Common myeloid progenitor, CD34-positive (primary cell): ENCODE measurements around the gene ZNF516.

Experiments
- CTCF ChIA-PET: fragments of 350-600 bp; sonication (Branson Sonifier 250); formaldehyde crosslinking; loops from one replicate; lab custom pipeline; 2021; ENCODE audit warnings: antibody characterized with exemption; lab: Charles Lee
- POLR2A ChIA-PET: fragments of 350-600 bp; sonication (Branson Sonifier 250); formaldehyde crosslinking; loops from one replicate; lab custom pipeline; 2021; ENCODE audit warnings: antibody characterized with exemption; lab: Charles Lee
- DNase-seq, 3 donors: peaks; one replicate each; pipeline versions ENCODE4 v3.0.0 to v3.0.0-alpha.2; 2013
- H3K27ac ChIP-seq, 2 experiments: 1 replicate in 1 of 2; 2 replicates in 1 of 2; pipeline ENCODE4 v1.7.0; 2013; ENCODE audit warnings: inconsistent platforms in 2 of 2, low read length in 2 of 2, mild to moderate bottlenecking in 2 of 2, low read depth in 1 of 2, moderate library complexity in 1 of 2; ENCODE audit not compliant: severe bottlenecking in 2 of 2, insufficient read depth in 1 of 2, poor library complexity in 1 of 2
- H3K27me3 ChIP-seq, 5 experiments: replicated peaks in 2 of 5; 1 replicate in 3 of 5; 2 replicates in 2 of 5; pipeline versions ENCODE4 v1.6.1 to v1.7.0; 2013; ENCODE audit warnings: low read length in 4 of 5, mild to moderate bottlenecking in 2 of 5, moderate library complexity in 2 of 5, inconsistent platforms in 1 of 5; ENCODE audit not compliant: insufficient read depth in 5 of 5, control insufficient read depth in 4 of 5
- H3K36me3 ChIP-seq, 4 experiments: 1 replicate in 2 of 4; 2 replicates in 2 of 4; pipeline versions ENCODE4 v1.6.1 to v1.7.0; 2013; ENCODE audit warnings: low read length in 3 of 4, control low read depth in 1 of 4, mild to moderate bottlenecking in 1 of 4; ENCODE audit not compliant: control insufficient read depth in 4 of 4, insufficient read depth in 4 of 4
- H3K4me1 ChIP-seq, 4 experiments: 1 replicate in 3 of 4; 2 replicates in 1 of 4; pipeline versions ENCODE4 v1.6.1 to v1.7.1; 2013; ENCODE audit warnings: low read length in 3 of 4, mild to moderate bottlenecking in 3 of 4, control low read depth in 1 of 4, inconsistent platforms in 1 of 4, moderate library complexity in 1 of 4; ENCODE audit not compliant: control insufficient read depth in 4 of 4, insufficient read depth in 4 of 4; ENCODE audit errors: control extremely low read depth in 1 of 4
- H3K4me3 ChIP-seq, 7 experiments: 1 replicate in 4 of 7; 2 replicates in 3 of 7; pipeline versions ENCODE4 v1.5.1 to v1.7.0; 2013; ENCODE audit warnings: mild to moderate bottlenecking in 7 of 7, low read length in 6 of 7, moderate library complexity in 6 of 7, inconsistent platforms in 2 of 7, low read depth in 2 of 7, control low read depth in 1 of 7; ENCODE audit not compliant: insufficient read depth in 4 of 7, control insufficient read depth in 1 of 7; ENCODE audit errors: extremely low read depth in 1 of 7
- H3K9me3 ChIP-seq, 5 experiments: 1 replicate in 4 of 5; 2 replicates in 1 of 5; pipeline versions ENCODE4 v1.6.1 to v1.7.1; 2013; ENCODE audit warnings: low read length in 4 of 5, mild to moderate bottlenecking in 2 of 5, inconsistent platforms in 1 of 5, low read depth in 1 of 5, moderate library complexity in 1 of 5; ENCODE audit not compliant: control insufficient read depth in 4 of 5, insufficient read depth in 2 of 5; ENCODE audit errors: control extremely low read depth in 1 of 5
- WGBS: methylation state at CpG from one replicate; pipeline ENCODE4 v1.1.5; 2013; ENCODE audit not compliant: insufficient coverage; 5-methylcytosine and 5-hydroxymethylcytosine counted together

ZNF516 gene

DNA sequence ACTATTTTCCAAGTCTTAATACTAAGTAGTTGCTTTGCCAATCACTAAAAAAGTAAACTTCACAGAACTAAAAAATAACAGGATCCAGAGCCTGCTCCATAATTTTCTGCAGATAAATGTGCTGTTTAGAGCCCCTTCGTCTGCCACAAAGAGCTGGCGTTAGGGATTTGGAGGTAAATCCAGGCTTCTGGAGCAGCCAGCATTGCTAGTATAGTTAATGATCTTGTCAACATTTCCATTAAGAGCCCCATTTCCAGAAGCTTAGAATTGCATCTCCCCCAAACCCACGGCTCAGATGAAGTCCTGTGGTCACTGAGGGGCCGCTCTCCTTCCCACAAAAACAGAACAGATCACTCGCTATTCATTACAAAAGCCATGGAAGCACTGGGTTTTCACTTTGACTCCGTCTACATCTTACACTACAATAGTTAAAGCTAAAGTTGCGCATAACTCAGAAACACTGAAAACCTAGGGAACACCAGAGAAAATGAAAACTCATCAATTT, 41.9 kb downstream of the ZNF516 start:
- peaks cover 0 to 1% (median 0%) of the 10 kb centered on the region in 5 experiments for H3K9me3 ChIP-seq
- H3K27ac ChIP-seq, result no peak overlapping the region
- ChIA-PET POLR2A (no interaction called here), CTCF (interaction anchor here (1.2 to 1.4 kb wide), 3 partner anchors 10 to 16 kb away, joined by 3 to 6 read pairs (median 4); no protein-coding TSS in a partner anchor)
- H3K36me3 ChIP-seq, result peaks cover 0 to 3% (median 0%) of the 10 kb centered on the region in 4 experiments
- no peak overlapping the region for H3K4me3 ChIP-seq
- 96% methylated on average over 4 of the region's 7 CpGs for WGBS
- no peaks in the 10 kb centered on the region for H3K27me3 ChIP-seq
- peaks cover 20 to 70% (median 37%) of the 10 kb centered on the region in 4 experiments for H3K4me1 ChIP-seq
- DNase-seq, result no peak

DNA sequence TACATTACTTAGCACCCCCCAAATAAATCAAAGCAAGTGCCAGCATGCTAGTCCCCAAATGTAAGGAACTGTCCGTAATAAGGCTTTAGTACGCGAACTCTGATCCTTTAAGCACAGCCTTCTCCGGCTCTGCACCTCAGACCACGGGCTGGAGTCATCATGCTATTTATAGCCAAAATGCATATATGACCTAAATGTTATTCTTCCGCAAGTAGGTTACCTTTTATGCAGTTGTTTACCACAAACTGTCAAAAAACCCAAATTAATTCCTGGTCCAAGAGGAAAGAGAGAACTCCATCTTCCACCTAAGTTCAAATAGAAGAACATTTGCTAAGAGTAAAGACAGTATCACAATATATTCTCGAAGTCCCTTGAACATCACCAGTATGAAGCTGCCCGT, 42.7 kb downstream of the ZNF516 start:
- peak in 2 of 3 donors; percentile 51 to 65 for DNase-seq
- peaks cover 21 to 65% (median 37%) of the 10 kb centered on the region in 4 experiments for H3K4me1 ChIP-seq
- no peak overlapping the region for H3K27ac ChIP-seq
- no peaks in the 10 kb centered on the region for H3K27me3 ChIP-seq
- ChIA-PET POLR2A (no interaction called here), CTCF (interaction anchor here (1.3 kb wide), 1 partner anchor 11 kb away, joined by 3 read pairs; no protein-coding TSS in a partner anchor)
- H3K4me3 ChIP-seq, result peak overlapping the region in 3 of 7 experiments; percentile 40 to 83 (median 73)
- no peaks in the 10 kb centered on the region for H3K36me3 ChIP-seq
- H3K9me3 ChIP-seq, result peaks cover 0 to 1% (median 0%) of the 10 kb centered on the region in 5 experiments
- WGBS, result 80% methylated on average over 4 of the region's 8 CpGs

DNA sequence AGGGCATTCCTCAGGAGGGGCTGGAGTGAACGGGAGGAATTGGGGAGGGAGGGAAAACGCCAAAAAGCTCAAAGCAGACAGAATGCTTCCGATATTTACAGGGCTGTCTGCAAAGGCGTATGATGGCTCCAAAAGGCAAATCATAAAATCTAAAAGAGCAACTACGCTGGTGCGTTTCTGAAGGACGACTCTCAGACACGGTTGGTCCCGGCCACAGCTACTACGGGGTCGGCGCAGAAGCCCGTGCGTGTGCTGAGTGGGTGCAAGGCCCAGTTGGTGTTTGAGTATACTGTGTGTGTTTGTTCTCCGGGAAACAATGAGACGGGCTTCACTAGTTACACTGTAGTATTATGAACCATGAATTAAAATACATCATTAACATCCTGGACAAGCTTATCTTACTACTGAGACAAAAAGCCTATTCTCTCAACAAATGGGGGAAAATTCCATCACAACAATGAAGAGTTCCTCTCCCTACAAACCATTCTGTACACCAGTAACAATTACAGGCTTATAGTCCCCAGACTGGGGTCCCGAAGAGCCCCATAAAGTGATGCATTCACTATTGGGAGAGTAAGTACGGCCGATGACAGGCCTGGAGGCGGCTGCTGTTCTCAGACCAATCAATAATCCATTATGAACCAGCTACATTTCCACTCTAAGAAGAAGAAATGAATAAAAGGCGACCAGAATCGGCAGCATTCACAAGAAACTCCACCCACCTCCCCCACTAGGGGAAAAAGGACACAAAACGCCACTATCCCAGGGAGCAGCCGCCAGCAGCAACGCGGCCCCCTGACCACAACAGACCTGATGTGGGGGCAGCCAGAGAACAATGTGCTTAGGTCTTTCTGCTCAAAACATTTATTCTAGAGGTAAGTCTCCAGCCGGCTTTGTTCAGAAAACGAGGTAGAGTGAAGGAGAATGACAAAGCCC, 43.4 kb downstream of the ZNF516 start:
- H3K4me1 ChIP-seq, result peaks cover 21 to 58% (median 36%) of the 10 kb centered on the region in 4 experiments

DNA sequence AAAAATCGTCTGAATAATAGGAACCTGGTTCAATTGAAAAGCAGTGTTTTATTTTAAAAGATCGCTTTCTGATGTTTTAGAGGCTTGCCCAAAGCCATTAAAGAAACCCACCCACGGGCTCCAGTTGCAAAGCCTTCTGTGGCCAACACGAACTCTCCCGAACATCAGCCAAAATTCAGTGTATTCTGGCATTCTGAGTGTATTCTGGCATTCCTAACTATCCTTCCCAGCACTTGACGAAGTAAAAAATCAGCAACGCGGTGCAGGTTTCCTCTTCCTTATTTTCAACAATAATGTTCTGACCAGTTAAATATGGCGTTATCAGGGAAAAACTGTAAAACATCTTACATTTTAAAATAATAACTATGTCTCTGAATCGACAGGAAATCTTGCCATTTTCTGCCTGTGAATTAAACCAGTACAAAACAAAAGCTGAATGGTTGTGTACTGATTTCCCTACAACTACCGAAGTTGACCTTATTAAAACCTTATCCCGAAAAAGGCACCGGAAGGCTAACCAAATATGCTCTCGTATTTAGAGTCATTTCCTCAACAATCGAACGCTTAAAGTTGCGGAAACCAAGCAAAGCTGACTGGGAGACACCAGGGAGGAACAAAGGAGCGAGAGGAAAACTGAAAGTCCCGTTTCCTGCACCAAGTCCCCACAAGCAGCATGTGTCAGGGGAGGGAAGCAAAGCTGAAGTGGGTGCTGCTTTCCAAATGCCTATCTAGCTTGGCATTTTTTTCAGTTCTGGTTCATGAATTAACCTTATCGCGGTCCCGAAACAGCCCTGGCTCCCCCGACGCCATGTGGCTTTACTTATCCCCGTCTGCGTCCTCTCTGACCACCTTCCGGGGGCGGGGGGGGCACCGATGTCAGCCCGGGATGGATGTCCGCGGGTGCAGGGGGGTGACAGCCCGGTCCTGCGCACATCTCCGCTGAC, 44.3 kb downstream of the ZNF516 start:
- 4% methylated on average over 27 of the region's 35 CpGs for WGBS
- no peaks in the 10 kb centered on the region for H3K36me3 ChIP-seq
- CTCF ChIA-PET, result interaction anchor here (0.6 to 1.6 kb wide), 7 partner anchors 12 to 170 kb away, joined by 3 to 6 read pairs (median 4); no protein-coding TSS in a partner anchor
- H3K27ac ChIP-seq, result peak overlapping the region; percentile 70 to 84
- peak; percentile 38 to 61 (median 44) for DNase-seq
- H3K27me3 ChIP-seq, result no peaks in the 10 kb centered on the region
- peaks cover 21 to 60% (median 38%) of the 10 kb centered on the region in 4 experiments for H3K4me1 ChIP-seq
- POLR2A ChIA-PET, result no interaction called here
- H3K4me3 ChIP-seq, result peak overlapping the region; percentile 34 to 96 (median 79)
- H3K9me3 ChIP-seq, result peaks cover 0 to 1% (median 0%) of the 10 kb centered on the region in 5 experiments

More for the DNA sequence above, 43.4 kb downstream of the ZNF516 start:
- Histone ChIP-seq H3K36me3 (no peaks in the 10 kb centered on the region), H3K9me3 (peaks cover 0 to 1% (median 0%) of the 10 kb centered on the region in 5 experiments), H3K27ac (peak overlapping the region; percentile 70 to 84), H3K4me3 (peak overlapping the region; percentile 34 to 96 (median 79)), H3K27me3 (no peaks in the 10 kb centered on the region)
- ChIA-PET CTCF (interaction anchor here (0.9 to 1.6 kb wide), 6 partner anchors 11 to 53 kb away, joined by 3 to 6 read pairs (median 4); no protein-coding TSS in a partner anchor), POLR2A (no interaction called here)
- peak in 2 of 3 donors; percentile 31 to 54 for DNase-seq
- WGBS, result 7% methylated on average over 10 of the region's 28 CpGs

- ChIA-PET CTCF (interaction anchor here (1.1 kb wide), 1 partner anchor 18 kb away, joined by 3 read pairs; no protein-coding TSS in a partner anchor), POLR2A (no interaction called here)
- 95% methylated on average over 5 of the region's 5 CpGs for WGBS
- Histone ChIP-seq H3K27ac (no peak overlapping the region), H3K9me3 (peaks cover 0 to 1% (median 0%) of the 10 kb centered on the region in 5 experiments), H3K36me3 (no peaks in the 10 kb centered on the region), H3K4me3 (no peak overlapping the region), H3K4me1 (peaks cover 21 to 60% (median 40%) of the 10 kb centered on the region in 4 experiments), H3K27me3 (no peaks in the 10 kb centered on the region)
- DNase-seq, result no peak
Measured at GRCh38 chr18:76449111-76449453, 46.0 kb downstream of the ZNF516 start.

DNA sequence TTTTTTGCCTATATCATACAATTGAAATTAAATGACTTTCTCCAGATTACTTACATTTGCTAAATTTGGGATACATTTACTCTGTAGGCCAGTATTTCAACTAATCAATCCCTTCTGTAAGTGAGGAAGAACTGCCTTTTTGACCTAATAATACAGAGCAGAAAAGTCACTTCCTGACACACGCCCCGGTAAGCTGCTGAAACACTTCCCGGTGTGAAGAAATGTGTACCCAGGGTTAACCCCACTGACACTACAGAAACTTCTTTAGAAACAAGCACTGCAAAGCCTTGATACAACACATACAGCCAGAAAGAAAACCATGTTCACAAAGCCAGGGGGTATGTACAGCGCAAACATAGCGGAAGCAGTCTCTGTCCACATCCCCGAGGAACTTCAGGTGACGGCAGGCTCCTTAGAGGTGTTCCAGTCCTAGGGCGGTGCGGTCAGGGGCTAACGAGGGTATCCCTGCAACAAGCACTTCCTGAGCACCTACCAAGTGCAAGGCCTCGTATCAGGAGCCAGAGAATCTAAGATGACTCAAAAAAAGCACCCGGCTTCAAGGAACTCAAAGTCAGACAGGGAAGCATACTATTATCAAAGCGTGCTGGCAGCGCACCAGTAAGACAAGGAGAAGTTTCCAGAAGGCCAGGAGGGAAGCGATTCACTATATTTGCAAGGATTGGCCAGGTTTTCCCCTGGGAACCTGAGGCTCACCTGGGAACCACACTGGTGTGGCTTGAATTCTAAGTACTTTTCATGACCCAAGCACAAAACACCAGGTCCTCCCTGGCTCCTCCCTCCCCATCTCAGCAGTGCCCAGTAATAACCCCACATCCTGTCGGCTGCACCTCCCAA, 46.6 kb downstream of the ZNF516 start:
- peak in 1 of 3 donors; percentile 33 for DNase-seq
- WGBS, result 73% methylated on average over 13 of the region's 16 CpGs
- CTCF ChIA-PET, result no interaction called here
- POLR2A ChIA-PET, result no interaction called here
- peaks cover 21 to 56% (median 40%) of the 10 kb centered on the region in 4 experiments for H3K4me1 ChIP-seq
- H3K27ac ChIP-seq, result peak overlapping the region in 1 of 2 experiments; percentile 18
- peak overlapping the region in 2 of 7 experiments; percentile 12 to 38 for H3K4me3 ChIP-seq
- H3K36me3 ChIP-seq, result peaks cover 0 to 1% (median 0%) of the 10 kb centered on the region in 4 experiments
- peaks cover 0 to 1% (median 0%) of the 10 kb centered on the region in 5 experiments for H3K9me3 ChIP-seq
- H3K27me3 ChIP-seq, result no peaks in the 10 kb centered on the region
